Stimulated activated CD8-positive, alpha-beta memory T cell treated with anti-CD3 and anti-CD28 coated beads, Interleukin-7, amount 100 ng/mL, for 24 hours (primary cell): Measurements from ENCODE around the gene NECAB2.

Source experiments
- DNase-seq: peaks from one replicate; pipeline ENCODE4 v3.0.0-alpha.2; 2020; ENCODE audit warnings: low read depth

Gene NECAB2

GRCh38 chr16:84045001-84045817 is 77.2 kb downstream of the NECAB2 start:
- DNase-seq, result no peak

- DNase-seq, result no peak
These were observed 77.9 kb downstream of the NECAB2 start for GRCh38 chr16:84045818-84046470.

- no peak for DNase-seq
These were observed 79.2 kb downstream of the NECAB2 start for GRCh38 chr16:84047206-84047605.

GRCh38 chr16:84047626-84048025 is 79.6 kb downstream of the NECAB2 start:
- no peak for DNase-seq

- no peak for DNase-seq
These were observed 80.2 kb downstream of the NECAB2 start for GRCh38 chr16:84048270-84048669.

GRCh38 chr16:84048871-84049270 is 80.8 kb downstream of the NECAB2 start:
- DNase-seq, result no peak

GRCh38 chr16:84049403-84050060 is 81.5 kb downstream of the NECAB2 start:
- DNase-seq, result no peak

GRCh38 chr16:84050316-84050715 is 82.3 kb downstream of the NECAB2 start:
- DNase-seq, result no peak

- DNase-seq, result no peak
These were observed 84.1 kb downstream of the NECAB2 start for GRCh38 chr16:84052071-84052622.
